GM13977 (cell line): ENCODE data around the gene DPY19L3.

Source experiments
- DNase-seq: peaks from one replicate; pipeline ENCODE4 v3.0.0; 2012; ENCODE audit warnings: low spot score
- in situ Hi-C: fragments of 300-500 bp; cut with MboI; formaldehyde crosslinking; loops from one replicate; pipeline ENCODE4 v1.12.0; 2022; ENCODE audit warnings: low sequenced_read_pairs, low pct_unique_long_range_greater_than_20kb, mixed read lengths, inconsistent platforms; ENCODE audit not compliant: unreplicated experiment
- TF ChIP-seq, protein P1 (sequence below): IDR thresholded peaks from 2 replicates; pipeline ENCODE4 v1.5.1; 2012; ENCODE audit warnings: mild to moderate bottlenecking, control low read depth; ENCODE audit not compliant: insufficient read depth; ENCODE audit errors: extremely low read depth, missing control alignments

DPY19L3 gene

GRCh38 chr19:32404933-32405430 is 588 bp upstream of the DPY19L3 start:
- no peak for DNase-seq
- TF ChIP-seq, protein P1, sequence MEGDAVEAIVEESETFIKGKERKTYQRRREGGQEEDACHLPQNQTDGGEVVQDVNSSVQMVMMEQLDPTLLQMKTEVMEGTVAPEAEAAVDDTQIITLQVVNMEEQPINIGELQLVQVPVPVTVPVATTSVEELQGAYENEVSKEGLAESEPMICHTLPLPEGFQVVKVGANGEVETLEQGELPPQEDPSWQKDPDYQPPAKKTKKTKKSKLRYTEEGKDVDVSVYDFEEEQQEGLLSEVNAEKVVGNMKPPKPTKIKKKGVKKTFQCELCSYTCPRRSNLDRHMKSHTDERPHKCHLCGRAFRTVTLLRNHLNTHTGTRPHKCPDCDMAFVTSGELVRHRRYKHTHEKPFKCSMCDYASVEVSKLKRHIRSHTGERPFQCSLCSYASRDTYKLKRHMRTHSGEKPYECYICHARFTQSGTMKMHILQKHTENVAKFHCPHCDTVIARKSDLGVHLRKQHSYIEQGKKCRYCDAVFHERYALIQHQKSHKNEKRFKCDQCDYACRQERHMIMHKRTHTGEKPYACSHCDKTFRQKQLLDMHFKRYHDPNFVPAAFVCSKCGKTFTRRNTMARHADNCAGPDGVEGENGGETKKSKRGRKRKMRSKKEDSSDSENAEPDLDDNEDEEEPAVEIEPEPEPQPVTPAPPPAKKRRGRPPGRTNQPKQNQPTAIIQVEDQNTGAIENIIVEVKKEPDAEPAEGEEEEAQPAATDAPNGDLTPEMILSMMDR, result no peak
- in situ Hi-C loops, result no loop called here

GRCh38 chr19:32406161-32407003 is 812 bp downstream of the DPY19L3 start:
- in situ Hi-C loops, result no loop called here

GRCh38 chr19:32407004-32407992 is 1.7 kb downstream of the DPY19L3 start:
- TF ChIP-seq, protein P1, result no peak
- in situ Hi-C loops, result no loop called here
- DNase-seq, result no peak

More at GRCh38 chr19:32406161-32407003, 812 bp downstream of the DPY19L3 start:
- TF ChIP-seq, protein P1, result no peak
- DNase-seq, result no peak

GRCh38 chr19:32415246-32415645 is 9.7 kb downstream of the DPY19L3 start:
- TF ChIP-seq, protein P1, result no peak
- DNase-seq, result no peak
- in situ Hi-C loops, result no loop called here

GRCh38 chr19:32415669-32416068 is 10.1 kb downstream of the DPY19L3 start:
- TF ChIP-seq, protein P1, result no peak
- in situ Hi-C loops, result no loop called here
- no peak for DNase-seq

DNA sequence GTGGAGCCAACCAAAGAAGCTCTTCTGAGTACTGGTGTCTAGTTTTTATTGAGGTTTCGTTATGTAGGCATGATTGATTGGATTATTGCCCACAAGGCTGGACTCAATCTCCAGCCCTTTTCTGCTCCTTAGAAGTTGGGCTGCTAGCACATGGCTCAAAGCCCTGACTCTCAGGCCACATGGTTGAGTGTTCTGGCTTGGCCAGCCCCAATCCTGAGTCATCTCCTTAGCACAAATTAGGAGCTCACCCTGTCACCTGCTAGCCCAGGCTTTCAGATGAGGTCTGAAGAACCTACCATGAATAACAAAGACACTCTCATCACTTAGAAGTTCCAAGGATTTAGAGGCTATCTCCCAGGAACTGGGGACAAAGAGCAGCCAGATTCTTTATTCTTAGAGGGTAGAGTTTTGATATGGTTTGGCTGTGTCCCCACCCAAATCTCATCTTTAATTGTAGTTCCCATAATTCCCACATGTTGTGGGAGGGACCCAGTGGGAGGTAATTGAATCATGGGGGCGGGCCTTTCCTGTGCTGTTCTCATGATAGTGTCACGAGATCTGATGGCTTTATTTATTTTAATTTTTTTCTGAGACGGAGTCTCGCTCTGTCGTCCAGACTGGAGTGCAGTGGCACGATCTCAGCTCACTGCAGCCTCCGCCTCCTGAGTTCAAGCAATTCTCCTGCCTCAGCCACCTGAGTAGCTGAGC is 11.3 kb downstream of the DPY19L3 start:
- DNase-seq, result no peak
- TF ChIP-seq, protein P1, result no peak
- in situ Hi-C loops, result no loop called here
